K562 (cell line): ENCODE results near the gene ARMH3. TPM values are rescaled to one million over a fixed set of nuclear protein-coding genes. Genes with fewer than 3 reads are reported as not detected.

ENCODE experiments used
- ATAC-seq: fragments of 200-7000 bp; cut with Tn5 transposase; 3 replicates; pipeline ENCODE4 v1.9.1; 2020; ENCODE audit warnings: moderate library complexity
- BruUV-seq: library from RNA; stranded (reverse); fragments of 400-500 nt; replicated peaks from 2 replicates; lab custom pipeline; 2021; lab: Mats Ljungman, UMichigan
- CTCF ChIA-PET: fragments of 300-600 bp; formaldehyde crosslinking; extraction: SDS; loops from one replicate; lab custom pipeline; 2021; ENCODE audit warnings: low intra/inter-chr PET ratio; lab: Yijun Ruan, JAX
- POLR2A ChIA-PET: fragments of 300-600, 350-650 bp; sonication (Branson Sonifier 250); formaldehyde crosslinking; extraction: SDS; loops from one replicate; lab custom pipeline; 2021; ENCODE audit warnings: antibody characterized with exemption, inconsistent platforms; lab: Yijun Ruan, JAX
- DNase-seq, 4 experiments: peaks; one replicate each; pipeline versions ENCODE4 v3.0.0 to v3.0.0-alpha.2; 2011 to 2018; ENCODE audit warnings: low spot score in 3 of 4, mixed read lengths in 3 of 4; ENCODE audit errors: extremely low read depth in 1 of 4
- FAIRE-seq: peaks from 2 replicates; lab custom pipeline; 2011; peaks lifted over from hg19 to GRCh38; lab: Jason Lieb, UNC
- H2AFZ ChIP-seq: 2 replicates; pipeline ENCODE4 v1.6.0; 2011; ENCODE audit warnings: low read depth, low read length, control low read depth, inconsistent platforms
- H3K27ac ChIP-seq: fragments of 200-600 bp; 3 replicates; pipeline ENCODE4 v1.8.0; 2011; ENCODE audit warnings: low read depth, mild to moderate bottlenecking, control low read depth, inconsistent platforms, low read length, moderate library complexity, mixed read lengths; ENCODE audit errors: extremely low read depth
- H3K27me3 ChIP-seq, 2 experiments: fragments of 300-600 bp in 1 of 2; 2 replicates in 1 of 2; 3 replicates in 1 of 2; pipeline versions ENCODE4 v1.6.0 to v1.8.0; 2011; ENCODE audit warnings: inconsistent platforms in 2 of 2, low read length in 2 of 2, mild to moderate bottlenecking in 1 of 2, mixed read lengths in 1 of 2, moderate library complexity in 1 of 2; ENCODE audit not compliant: control insufficient read depth in 2 of 2, insufficient read depth in 2 of 2
- H3K36me3 ChIP-seq: fragments of 300-600 bp; 3 replicates; pipeline ENCODE4 v1.8.0; 2011; ENCODE audit warnings: mild to moderate bottlenecking, low read length, inconsistent platforms; ENCODE audit not compliant: control insufficient read depth, insufficient read depth
- H3K4me1 ChIP-seq, 2 experiments: fragments of 200-600 bp in 1 of 2; replicated peaks in 1 of 2; 2 replicates in 1 of 2; 3 replicates in 1 of 2; pipeline versions ENCODE4 v1.5.1 to v1.8.0; 2011; ENCODE audit warnings: inconsistent platforms in 2 of 2, low read length in 2 of 2, mild to moderate bottlenecking in 1 of 2, mixed read lengths in 1 of 2, moderate library complexity in 1 of 2; ENCODE audit not compliant: control insufficient read depth in 2 of 2, insufficient read depth in 2 of 2
- H3K4me2 ChIP-seq: 2 replicates; pipeline ENCODE4 v1.6.1; 2011; ENCODE audit warnings: low read length, control low read depth, inconsistent platforms, mixed read lengths; ENCODE audit not compliant: insufficient read depth
- H3K4me3 ChIP-seq: fragments of 200-600 bp; sonication (generic), shearing (Covaris generic); 2 replicates; pipeline ENCODE4 v1.5.1; 2016; ENCODE audit warnings: control low read depth, inconsistent platforms
- H3K79me2 ChIP-seq: fragments of 200-600 bp; 3 replicates; pipeline ENCODE4 v1.8.0; 2011; ENCODE audit warnings: low read length, inconsistent platforms; ENCODE audit not compliant: control insufficient read depth, insufficient read depth
- H3K9ac ChIP-seq, 2 experiments: 2 replicates each; pipeline versions ENCODE4 v1.6.0 to v1.6.1; 2011; ENCODE audit warnings: low read depth in 2 of 2, low read length in 2 of 2, control low read depth in 1 of 2, inconsistent platforms in 1 of 2, mild to moderate bottlenecking in 1 of 2, mixed read lengths in 1 of 2; ENCODE audit not compliant: insufficient read depth in 1 of 2
- H3K9me1 ChIP-seq: one replicate; pipeline ENCODE4 v1.6.0; 2011; ENCODE audit warnings: inconsistent platforms, mild to moderate bottlenecking, low read length, moderate library complexity; ENCODE audit not compliant: control insufficient read depth, insufficient read depth
- H3K9me3 ChIP-seq: replicated peaks from 2 replicates; pipeline ENCODE4 v1.5.1; 2011; ENCODE audit warnings: low read depth, low read length, inconsistent platforms; ENCODE audit not compliant: control insufficient read depth, insufficient read depth
- H4K20me1 ChIP-seq: replicated peaks from 2 replicates; pipeline ENCODE4 v1.6.1; 2011; ENCODE audit warnings: low read length, inconsistent platforms, mixed read lengths; ENCODE audit not compliant: control insufficient read depth, insufficient read depth
- ATF7 ChIP-seq: fragments of 450-650 bp; IDR thresholded peaks from 2 replicates; pipeline ENCODE4 v1.7.1; 2014; ENCODE audit warnings: mild to moderate bottlenecking, moderate library complexity
- BMI1 ChIP-seq: fragments of 150-350 bp; IDR thresholded peaks from 2 replicates; pipeline ENCODE4 v1.6.1; 2014; ENCODE audit warnings: low read length
- DPF2 ChIP-seq: fragments of 450-650 bp; IDR thresholded peaks from 2 replicates; pipeline ENCODE4 v1.6.1; 2016
- MCM5 ChIP-seq: fragments of 450-650 bp; IDR thresholded peaks from 2 replicates; pipeline ENCODE4 v1.6.1; 2016; ENCODE audit warnings: low read depth
- NFRKB ChIP-seq: fragments of 450-650 bp; IDR thresholded peaks from 2 replicates; pipeline ENCODE4 v1.6.1; 2016; ENCODE audit warnings: low read depth
- SREBF1 ChIP-seq: fragments of 150-350 bp; IDR thresholded peaks from 2 replicates; pipeline ENCODE4 v1.6.1; 2014; ENCODE audit warnings: antibody characterized with exemption, low read depth, low read length, borderline replicate concordance
- TCF7L2 ChIP-seq: fragments of 150-350 bp; IDR thresholded peaks from 2 replicates; pipeline ENCODE4 v1.6.1; 2016; ENCODE audit warnings: low read depth, mild to moderate bottlenecking, low read length, moderate library complexity
- ZBTB1 ChIP-seq: sonication (generic); formaldehyde crosslinking; IDR thresholded peaks from 2 replicates; pipeline ENCODE4 v1.8.1; 2023; ENCODE audit warnings: missing genetic modification reagents, low read depth, mild to moderate bottlenecking, borderline replicate concordance
- ZNF3 ChIP-seq: fragments of 250-450 bp; sonication (Bioruptor Pico); IDR thresholded peaks from 2 replicates; pipeline ENCODE4 v1.5.0; 2021; ENCODE audit warnings: mild to moderate bottlenecking, moderate library complexity
- ZNF408 ChIP-seq: fragments of 250-450 bp; sonication (Bioruptor Pico); IDR thresholded peaks from 2 replicates; pipeline ENCODE4 v1.4.0; 2020; ENCODE audit warnings: low read depth, mild to moderate bottlenecking, moderate library complexity
- ZNF57 ChIP-seq: fragments of 450-650 bp; formaldehyde crosslinking; IDR thresholded peaks from 2 replicates; pipeline ENCODE4 v1.4.0; 2020; ENCODE audit warnings: mild to moderate bottlenecking, moderate library complexity
- WGBS: fragments of 100-300 bp; shearing (Covaris generic); methylation state at CpG from one replicate; pipeline ENCODE4 v1.1.6; 2016; ENCODE audit warnings: low coverage, mixed read lengths; ENCODE audit not compliant: insufficient coverage; ENCODE audit errors: missing lambda C conversion rate; 5-methylcytosine and 5-hydroxymethylcytosine counted together
- in situ Hi-C: fragments of 300-500 bp; cut with MboI; formaldehyde crosslinking; loops from 4 replicates; pipeline ENCODE4 v1.15.0; 2018; ENCODE audit warnings: inconsistent platforms, mixed read lengths
- intact Hi-C: fragments of 100-400 bp; cut with micrococcal nuclease; formaldehyde crosslinking; loops from 2 replicates; pipeline ENCODE4 v1.14.2; 2022
- polyA plus RNA-seq, 8 experiments: library from polyadenylated mRNA; depleted of rRNA in 4 of 8; stranded (reverse) in 5 of 8; unstranded in 3 of 8; fragments of >200 nt; fragmentation: Nextera tagmentation in 2 of 8; fragmentation: Illumina TruSeq in 1 of 8; extraction: Ambion mirVana in 2 of 8; extraction: Trizol in 1 of 8; gene quantifications; 2 replicates each; pipeline versions ENCODE4 v1.2.1 to v1.2.3, GENCODE V29; 2011 to 2014; ENCODE audit warnings: inconsistent platforms in 1 of 8, missing spikeins in 1 of 8
- total RNA-seq, 7 experiments: library from RNA; depleted of rRNA in 6 of 7; stranded (reverse); fragments of >200 nt in 6 of 7; fragmentation: Illumina TruSeq in 2 of 7; extraction: Trizol in 2 of 7; gene quantifications; 2 replicates each; pipeline versions ENCODE4 v1.2.1 to v1.2.3, GENCODE V29; 2011 to 2021; ENCODE audit warnings: low replicate concordance in 1 of 7
- TF ChIP-seq, protein P1 (sequence below), 2 experiments: fragments of 200-800 bp in 1 of 2; sonication (Bioruptor generic) in 1 of 2; sonication (generic) in 1 of 2; formaldehyde crosslinking in 1 of 2; IDR thresholded peaks in 1 of 2; conservative IDR thresholded peaks in 1 of 2; 2 replicates each; pipeline versions ENCODE4 v1.5.0 to v1.6.1; 2016 to 2020; ENCODE audit warnings: missing compliant biosample characterization in 1 of 2, missing genetic modification characterization in 1 of 2, missing genetic modification reagents in 1 of 2
- TF ChIP-seq, protein P2 (sequence below): fragments of 250-450 bp; sonication (Bioruptor Pico); IDR thresholded peaks from 2 replicates; pipeline ENCODE4 v1.4.0; 2020; ENCODE audit warnings: mild to moderate bottlenecking
- TF ChIP-seq, protein P3 (sequence below): fragments of 250-450 bp; sonication (Bioruptor Pico); IDR thresholded peaks from 2 replicates; pipeline ENCODE4 v1.5.0; 2020; ENCODE audit warnings: mild to moderate bottlenecking

ARMH3 gene
- total and polyA plus RNA-seq, 9 of the 15 experiments (the other 6 are each of a cell fraction or from before 2014, with no cell fraction given), result 0.29 to 0.73 TPM; not detected in 7

DNA sequence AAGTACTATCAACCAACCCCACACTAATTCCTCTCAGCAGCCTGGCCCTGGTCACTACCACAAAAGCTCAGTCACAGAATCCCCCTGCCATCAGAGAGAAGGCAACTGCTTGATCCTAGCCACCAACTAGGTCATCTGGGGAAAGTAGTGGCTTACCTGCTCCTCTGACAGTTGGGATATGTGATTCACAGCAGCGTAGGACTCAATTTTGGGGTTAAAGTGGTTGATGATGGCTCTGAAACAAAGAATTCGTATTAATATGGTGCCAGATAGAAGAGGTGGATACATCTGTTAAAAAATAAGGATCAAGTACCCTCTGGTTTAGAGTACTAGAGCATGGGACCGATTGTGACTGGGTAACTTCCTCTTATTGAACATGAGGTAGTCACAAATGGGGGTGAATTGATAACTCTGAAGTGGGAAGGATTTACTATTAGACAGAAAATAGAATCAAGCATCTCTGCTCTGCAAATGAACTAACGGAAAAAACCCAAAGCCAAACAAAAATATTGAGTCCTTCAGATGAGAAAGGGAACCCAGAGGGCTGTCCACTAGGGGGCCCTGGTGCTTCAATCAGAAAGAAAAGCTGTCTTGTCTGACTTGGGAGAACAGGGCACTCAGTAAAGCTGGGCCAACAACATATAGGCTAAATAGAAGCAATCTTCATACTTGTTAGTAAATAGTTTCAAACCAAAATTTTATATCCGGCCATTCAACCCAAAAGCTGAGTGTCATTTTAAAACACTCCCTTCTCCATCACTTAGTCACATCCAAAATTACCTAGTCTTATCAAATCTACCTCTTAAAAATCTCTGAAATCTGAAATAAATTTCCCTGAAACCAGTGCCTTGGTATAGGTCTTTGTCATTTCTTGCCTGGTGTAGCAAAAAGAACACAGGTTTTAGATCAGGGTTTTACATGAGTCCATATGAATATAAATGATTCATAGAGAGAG lies 166.4 kb downstream of the ARMH3 start:
- intact Hi-C loops (no loop called here), in situ Hi-C loops (no loop called here)
- no peaks in the 10 kb centered on the region for H3K9me1 ChIP-seq
- no peak overlapping the region for H3K4me2 ChIP-seq
- no peaks in the 10 kb centered on the region for H3K9me3 ChIP-seq
- no peak overlapping the region for H2AFZ ChIP-seq
- no peaks in the 10 kb centered on the region for H3K27me3 ChIP-seq
- FAIRE-seq, result no peak
- WGBS, result no CpG with 5 or more reads among the region's 5 CpGs
- H3K9ac ChIP-seq, result no peak overlapping the region
- no peaks in the 10 kb centered on the region for H3K36me3 ChIP-seq
- no peaks in the 10 kb centered on the region for H3K79me2 ChIP-seq
- H4K20me1 ChIP-seq, result no peaks in the 10 kb centered on the region
- no peak for DNase-seq
- no TSS peak for BruUV-seq
- H3K4me1 ChIP-seq, result no peaks in the 10 kb centered on the region
- ChIA-PET POLR2A (no interaction called here), CTCF (no interaction called here)
- H3K4me3 ChIP-seq, result no peak overlapping the region
- no peak overlapping the region for H3K27ac ChIP-seq
- TF ChIP-seq ZBTB1 (CRISPR knock-in tag) (no peak), ZNF408 (CRISPR knock-in tag) (no peak), ZNF57 (no peak), ATF7 (no peak), TCF7L2 (no peak), NFRKB (no peak), MCM5 (no peak), SREBF1 (no peak), BMI1 (no peak), ZNF3 (no peak), DPF2 (no peak)
- TF ChIP-seq, protein P1, sequence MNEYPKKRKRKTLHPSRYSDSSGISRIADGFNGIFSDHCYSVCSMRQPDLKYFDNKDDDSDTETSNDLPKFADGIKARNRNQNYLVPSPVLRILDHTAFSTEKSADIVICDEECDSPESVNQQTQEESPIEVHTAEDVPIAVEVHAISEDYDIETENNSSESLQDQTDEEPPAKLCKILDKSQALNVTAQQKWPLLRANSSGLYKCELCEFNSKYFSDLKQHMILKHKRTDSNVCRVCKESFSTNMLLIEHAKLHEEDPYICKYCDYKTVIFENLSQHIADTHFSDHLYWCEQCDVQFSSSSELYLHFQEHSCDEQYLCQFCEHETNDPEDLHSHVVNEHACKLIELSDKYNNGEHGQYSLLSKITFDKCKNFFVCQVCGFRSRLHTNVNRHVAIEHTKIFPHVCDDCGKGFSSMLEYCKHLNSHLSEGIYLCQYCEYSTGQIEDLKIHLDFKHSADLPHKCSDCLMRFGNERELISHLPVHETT (CRISPR knock-in tag; conservative IDR thresholded peaks at IDR 0.05 in 1 of 2, IDR thresholded peaks at IDR 0.05 in 1 of 2), result no peak
- TF ChIP-seq, protein P2, sequence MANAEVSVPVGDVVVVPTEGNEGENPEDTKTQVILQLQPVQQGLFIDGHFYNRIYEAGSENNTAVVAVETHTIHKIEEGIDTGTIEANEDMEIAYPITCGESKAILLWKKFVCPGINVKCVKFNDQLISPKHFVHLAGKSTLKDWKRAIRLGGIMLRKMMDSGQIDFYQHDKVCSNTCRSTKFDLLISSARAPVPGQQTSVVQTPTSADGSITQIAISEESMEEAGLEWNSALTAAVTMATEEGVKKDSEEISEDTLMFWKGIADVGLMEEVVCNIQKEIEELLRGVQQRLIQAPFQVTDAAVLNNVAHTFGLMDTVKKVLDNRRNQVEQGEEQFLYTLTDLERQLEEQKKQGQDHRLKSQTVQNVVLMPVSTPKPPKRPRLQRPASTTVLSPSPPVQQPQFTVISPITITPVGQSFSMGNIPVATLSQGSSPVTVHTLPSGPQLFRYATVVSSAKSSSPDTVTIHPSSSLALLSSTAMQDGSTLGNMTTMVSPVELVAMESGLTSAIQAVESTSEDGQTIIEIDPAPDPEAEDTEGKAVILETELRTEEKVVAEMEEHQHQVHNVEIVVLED, result no peak
- TF ChIP-seq, protein P3, sequence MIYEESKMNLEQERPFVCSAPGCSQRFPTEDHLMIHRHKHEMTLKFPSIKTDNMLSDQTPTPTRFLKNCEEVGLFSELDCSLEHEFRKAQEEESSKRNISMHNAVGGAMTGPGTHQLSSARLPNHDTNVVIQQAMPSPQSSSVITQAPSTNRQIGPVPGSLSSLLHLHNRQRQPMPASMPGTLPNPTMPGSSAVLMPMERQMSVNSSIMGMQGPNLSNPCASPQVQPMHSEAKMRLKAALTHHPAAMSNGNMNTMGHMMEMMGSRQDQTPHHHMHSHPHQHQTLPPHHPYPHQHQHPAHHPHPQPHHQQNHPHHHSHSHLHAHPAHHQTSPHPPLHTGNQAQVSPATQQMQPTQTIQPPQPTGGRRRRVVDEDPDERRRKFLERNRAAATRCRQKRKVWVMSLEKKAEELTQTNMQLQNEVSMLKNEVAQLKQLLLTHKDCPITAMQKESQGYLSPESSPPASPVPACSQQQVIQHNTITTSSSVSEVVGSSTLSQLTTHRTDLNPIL, result no peak
- ATAC-seq, result no peak
